GM12801 (cell line): ENCODE data around the gene ULK3.

Source experiments
- CTCF ChIP-seq: IDR thresholded peaks from one replicate; pipeline ENCODE4 v1.5.1; 2011; ENCODE audit warnings: control low read depth; ENCODE audit not compliant: insufficient read length; ENCODE audit errors: extremely low read depth

The ULK3 gene

GRCh38 chr15:74820056-74820455, 22.9 kb downstream of the ULK3 start:
- TF ChIP-seq CTCF, result no peak

- no peak for TF ChIP-seq CTCF
Measured at GRCh38 chr15:74817370-74817737, 25.6 kb downstream of the ULK3 start.

GRCh38 chr15:74816624-74817369, 26.2 kb downstream of the ULK3 start:
- no peak for TF ChIP-seq CTCF

- no peak for TF ChIP-seq CTCF
Measured at GRCh38 chr15:74815961-74816360, 27.0 kb downstream of the ULK3 start.

- no peak for TF ChIP-seq CTCF
Measured at GRCh38 chr15:74815121-74815934, 27.6 kb downstream of the ULK3 start.

GRCh38 chr15:74812533-74812932, 30.4 kb downstream of the ULK3 start, which contains the start of gene LMAN1L:
Gene LMAN1L, plus strand, starts transcription at chr15:74812835. Its CDS starts 20 bp downstream, at chr15:74812855.
- TF ChIP-seq CTCF, result no peak

GRCh38 chr15:74809956-74810355, 33.0 kb downstream of the ULK3 start:
- TF ChIP-seq CTCF, result no peak
